GM10266 (cell line): ENCODE measurements around the gene NQO1.

Experiments
- DNase-seq: peaks from one replicate; pipeline ENCODE4 v3.0.0; 2012; ENCODE audit errors: extremely low spot score
- CTCF ChIP-seq: IDR thresholded peaks from 2 replicates; pipeline ENCODE4 v1.5.1; 2012; ENCODE audit warnings: mild to moderate bottlenecking, low read depth; ENCODE audit not compliant: control insufficient read depth, insufficient read depth; ENCODE audit errors: missing control alignments

The NQO1 gene

GRCh38 chr16:69726313-69727060 is at the start of gene NQO1:
Gene NQO1, minus strand, starts transcription at chr16:69726560. Its CDS starts 121 bp downstream, at chr16:69726439.
- TF ChIP-seq CTCF = no peak
- DNase-seq = peak; percentile 90

GRCh38 chr16:69775563-69775962 is 49.2 kb upstream of the NQO1 start:
- TF ChIP-seq CTCF = no peak
- no peak for DNase-seq

- no peak for TF ChIP-seq CTCF
- DNase-seq = no peak
Measured at GRCh38 chr16:69773260-69773947, 47.0 kb upstream of the NQO1 start.

GRCh38 chr16:69771651-69771967 is 45.2 kb upstream of the NQO1 start:
- no peak for TF ChIP-seq CTCF
- no peak for DNase-seq

- no peak for DNase-seq
- TF ChIP-seq CTCF = no peak
Measured at GRCh38 chr16:69769404-69769803, 43.0 kb upstream of the NQO1 start.

GRCh38 chr16:69768666-69769065 is 42.3 kb upstream of the NQO1 start:
- TF ChIP-seq CTCF = no peak
- DNase-seq = no peak
